ENCODE measurements around the gene CTNND2.

The CTNND2 gene

GRCh38 chr5:10981932-10982331, 922.3 kb downstream of the CTNND2 start:
- no peak for DNase-seq (ENCODE audit: low read depth)

- no peak for DNase-seq (ENCODE audit: low read depth)
These were observed 927.2 kb downstream of the CTNND2 start for GRCh38 chr5:10977011-10977410.

- DNase-seq (ENCODE audit: low read depth), result no peak
These were observed 928.3 kb downstream of the CTNND2 start for GRCh38 chr5:10975945-10976344.

- no peak for DNase-seq (ENCODE audit: low read depth)
These were observed 929.4 kb downstream of the CTNND2 start for GRCh38 chr5:10974850-10975249.

- no peak for DNase-seq (ENCODE audit: low read depth)
These were observed 930.9 kb downstream of the CTNND2 start for GRCh38 chr5:10973316-10973715.

- DNase-seq (ENCODE audit: low read depth), result no peak
These were observed 934.5 kb downstream of the CTNND2 start for GRCh38 chr5:10969684-10970180.

- no peak for DNase-seq (ENCODE audit: low read depth)
These were observed 939.4 kb downstream of the CTNND2 start for GRCh38 chr5:10964806-10965205.

GRCh38 chr5:10958728-10959127, 945.5 kb downstream of the CTNND2 start:
- no peak for DNase-seq (ENCODE audit: low read depth)

GRCh38 chr5:10949856-10950630, 954.2 kb downstream of the CTNND2 start:
- no peak for DNase-seq (ENCODE audit: low read depth)

- no peak for DNase-seq (ENCODE audit: low read depth)
These were observed 958.2 kb downstream of the CTNND2 start for GRCh38 chr5:10946050-10946449.

- DNase-seq (ENCODE audit: low read depth), result no peak
These were observed 962.3 kb downstream of the CTNND2 start for GRCh38 chr5:10941900-10942299.

GRCh38 chr5:10936081-10936855, 968.0 kb downstream of the CTNND2 start:
- no peak for DNase-seq (ENCODE audit: low read depth)

- DNase-seq (ENCODE audit: low read depth), result no peak
These were observed 968.7 kb downstream of the CTNND2 start for GRCh38 chr5:10935536-10935935.

GRCh38 chr5:10934783-10935355, 969.4 kb downstream of the CTNND2 start:
- DNase-seq (ENCODE audit: low read depth), result no peak

GRCh38 chr5:10933121-10933520, 971.1 kb downstream of the CTNND2 start:
- no peak for DNase-seq (ENCODE audit: low read depth)

GRCh38 chr5:10932426-10932825, 971.8 kb downstream of the CTNND2 start:
- no peak for DNase-seq (ENCODE audit: low read depth)

GRCh38 chr5:10927608-10928007, 976.6 kb downstream of the CTNND2 start:
- DNase-seq (ENCODE audit: low read depth), result no peak

- DNase-seq (ENCODE audit: low read depth), result no peak
These were observed 980.9 kb downstream of the CTNND2 start for GRCh38 chr5:10923310-10923709.

All from activated T-cell treated with anti-CD3 and anti-CD28 coated beads for 48 hours (primary cell).